ENCODE measurements around the gene AK2. TPM values are rescaled to one million over a fixed set of nuclear protein-coding genes. Genes with fewer than 3 reads are reported as not detected.

Gene AK2
- total RNA-seq, 1 donor from 2014 or later = 118 TPM

DNA sequence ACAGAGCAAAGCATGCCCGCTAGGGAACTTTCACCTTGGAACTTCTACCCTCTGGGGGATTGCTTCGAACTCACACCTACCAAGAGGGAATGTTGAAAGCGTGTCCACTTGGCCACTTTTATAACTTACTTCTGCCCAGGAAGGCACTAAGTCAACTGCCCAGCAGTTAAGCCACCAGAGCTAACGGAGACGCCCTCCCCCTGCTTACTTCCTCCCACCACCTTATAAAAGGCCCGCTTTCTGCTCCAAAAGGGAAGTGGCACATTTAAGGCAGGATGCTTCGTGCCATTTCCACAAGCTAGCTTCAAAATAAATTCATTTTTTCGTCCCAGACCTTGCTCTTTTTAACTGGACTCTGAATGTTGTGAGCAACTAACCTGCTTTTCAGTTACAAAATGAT lies 3.2 kb upstream of the AK2 start:
- Histone ChIP-seq H3K9me3 (no peaks in the 10 kb centered on the region), H3K4me1 (peaks cover 13% of the 10 kb centered on the region), H3K36me3 (no peaks in the 10 kb centered on the region), H3K27me3 (no peaks in the 10 kb centered on the region), H3K27ac (no peak overlapping the region), H3K4me3 (no peak overlapping the region)
- TF ChIP-seq, protein P1, sequence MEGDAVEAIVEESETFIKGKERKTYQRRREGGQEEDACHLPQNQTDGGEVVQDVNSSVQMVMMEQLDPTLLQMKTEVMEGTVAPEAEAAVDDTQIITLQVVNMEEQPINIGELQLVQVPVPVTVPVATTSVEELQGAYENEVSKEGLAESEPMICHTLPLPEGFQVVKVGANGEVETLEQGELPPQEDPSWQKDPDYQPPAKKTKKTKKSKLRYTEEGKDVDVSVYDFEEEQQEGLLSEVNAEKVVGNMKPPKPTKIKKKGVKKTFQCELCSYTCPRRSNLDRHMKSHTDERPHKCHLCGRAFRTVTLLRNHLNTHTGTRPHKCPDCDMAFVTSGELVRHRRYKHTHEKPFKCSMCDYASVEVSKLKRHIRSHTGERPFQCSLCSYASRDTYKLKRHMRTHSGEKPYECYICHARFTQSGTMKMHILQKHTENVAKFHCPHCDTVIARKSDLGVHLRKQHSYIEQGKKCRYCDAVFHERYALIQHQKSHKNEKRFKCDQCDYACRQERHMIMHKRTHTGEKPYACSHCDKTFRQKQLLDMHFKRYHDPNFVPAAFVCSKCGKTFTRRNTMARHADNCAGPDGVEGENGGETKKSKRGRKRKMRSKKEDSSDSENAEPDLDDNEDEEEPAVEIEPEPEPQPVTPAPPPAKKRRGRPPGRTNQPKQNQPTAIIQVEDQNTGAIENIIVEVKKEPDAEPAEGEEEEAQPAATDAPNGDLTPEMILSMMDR (IDR thresholded peaks at IDR 0.05) = no peak
- TF ChIP-seq POLR2A (IDR thresholded peaks at IDR 0.05) (no peak), POLR2AphosphoS5 (IDR thresholded peaks at IDR 0.05; ENCODE audit: insufficient read depth in 1 of 2, low read depth in 1 of 2) (no peak)
- DNase-seq (ENCODE audit: extremely low spot score in 2 of 2) = no peak
- intact Hi-C loops (cut with DNase I) = loop anchor here (10.0 kb wide), 1 partner anchor 105 kb away; no protein-coding TSS in a partner anchor

DNA sequence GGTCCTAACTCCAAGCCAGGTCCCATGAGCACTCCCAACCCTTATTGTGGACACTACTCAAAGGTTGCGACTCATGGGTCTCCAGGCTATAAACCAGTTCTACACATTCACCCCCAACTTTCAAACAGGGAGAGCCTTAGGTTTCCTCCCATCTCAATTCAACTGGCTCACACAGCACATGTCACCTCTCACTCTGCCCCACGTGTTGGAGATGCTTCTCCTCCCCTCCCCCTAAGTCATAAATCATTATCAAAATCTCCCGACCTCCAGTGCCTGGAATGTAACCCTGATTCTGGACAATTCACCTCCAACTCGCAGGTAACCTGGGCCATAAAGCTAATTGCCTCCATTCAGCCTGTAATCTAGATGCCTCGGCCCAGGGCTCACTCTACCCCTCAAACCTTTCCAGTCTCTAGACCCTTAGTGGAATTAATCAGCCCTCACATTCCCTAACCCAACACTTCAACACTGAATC lies 595 bp downstream of the AK2 start:
- Histone ChIP-seq H3K27ac (peak overlapping the region; percentile 81), H3K27me3 (no peaks in the 10 kb centered on the region), H3K9me3 (no peaks in the 10 kb centered on the region), H3K36me3 (no peaks in the 10 kb centered on the region), H3K4me3 (peak overlapping the region; percentile 95 to 98), H3K4me1 (peaks cover 46% of the 10 kb centered on the region)
- no peak for DNase-seq (ENCODE audit: extremely low spot score in 2 of 2)
- intact Hi-C loops (cut with DNase I) = no loop called here
- no peak for TF ChIP-seq POLR2A (IDR thresholded peaks at IDR 0.05)
- TF ChIP-seq POLR2AphosphoS5 (IDR thresholded peaks at IDR 0.05; ENCODE audit: insufficient read depth in 1 of 2, low read depth in 1 of 2) = no peak
- TF ChIP-seq, protein P1 (IDR thresholded peaks at IDR 0.05) = no peak

DNA sequence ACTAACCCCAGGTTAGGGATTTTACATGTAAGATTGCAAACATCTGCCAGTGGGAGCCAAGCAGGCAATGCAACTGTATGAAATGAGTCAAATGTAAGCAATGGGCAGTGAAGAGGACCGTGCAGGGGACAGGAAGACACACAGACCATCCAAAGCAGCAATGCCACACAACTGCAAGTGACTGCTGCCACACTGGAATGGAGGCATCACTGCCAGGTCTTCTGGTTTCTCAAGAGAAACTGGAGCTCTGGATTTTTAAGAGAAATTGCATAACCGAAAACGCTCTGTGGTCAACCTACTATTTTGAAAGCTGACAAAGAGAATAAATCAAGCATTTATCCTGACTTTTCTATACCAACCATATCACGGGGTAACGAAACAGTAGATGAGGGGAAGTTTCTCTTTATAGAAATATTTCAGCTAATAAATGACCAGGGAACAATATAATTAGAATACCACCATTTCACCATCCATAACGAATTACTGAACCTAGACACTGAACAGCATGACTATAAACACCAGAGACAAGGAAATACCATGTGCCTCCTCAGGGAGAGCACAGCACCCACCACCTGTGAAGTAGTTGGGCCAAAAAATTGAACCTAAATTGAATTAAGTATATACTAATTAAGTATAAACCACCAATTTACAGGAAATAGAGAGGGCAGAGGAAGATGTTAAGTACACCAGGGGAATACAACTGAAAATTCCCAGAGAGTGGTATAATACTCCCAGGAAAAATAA lies 4.4 kb downstream of the AK2 start:
- H3K4me1 ChIP-seq = peaks cover 61% of the 10 kb centered on the region
- H3K27ac ChIP-seq = no peak overlapping the region
- no peak for TF ChIP-seq POLR2A (IDR thresholded peaks at IDR 0.05)
- TF ChIP-seq, protein P1 (IDR thresholded peaks at IDR 0.05) = no peak
- no peak for TF ChIP-seq POLR2AphosphoS5 (IDR thresholded peaks at IDR 0.05; ENCODE audit: insufficient read depth in 1 of 2, low read depth in 1 of 2)
- H3K27me3 ChIP-seq = no peaks in the 10 kb centered on the region
- H3K36me3 ChIP-seq = peaks cover 0 to 5% of the 10 kb centered on the region in 2 donors
- no peak for DNase-seq (ENCODE audit: extremely low spot score in 2 of 2)
- intact Hi-C loops (cut with DNase I) = no loop called here
- no peak overlapping the region for H3K4me3 ChIP-seq
- no peaks in the 10 kb centered on the region for H3K9me3 ChIP-seq

DNA sequence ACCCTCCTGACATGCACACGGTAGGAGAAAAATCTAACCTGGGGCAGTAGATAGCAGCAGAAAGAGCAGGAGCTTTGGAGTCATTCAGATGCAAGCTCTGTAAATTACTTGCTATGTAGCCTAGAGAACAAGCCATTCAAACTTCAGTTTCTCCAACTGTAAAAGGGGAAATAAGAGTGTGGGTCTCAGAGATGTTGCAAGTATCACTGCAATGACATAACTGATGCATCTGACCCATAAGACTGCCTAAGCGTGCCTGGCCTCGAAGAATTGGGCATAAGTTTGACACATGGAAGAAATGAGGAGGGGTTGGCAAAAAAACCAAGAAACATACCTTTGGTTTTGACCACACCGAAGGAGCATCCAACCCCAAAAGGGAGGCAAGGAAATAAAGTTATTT lies 5.2 kb downstream of the AK2 start:
- no peak overlapping the region for H3K27ac ChIP-seq
- H3K4me3 ChIP-seq = no peak overlapping the region
- H3K36me3 ChIP-seq = peaks cover 0 to 5% of the 10 kb centered on the region in 2 donors
- no peaks in the 10 kb centered on the region for H3K9me3 ChIP-seq
- peaks cover 61% of the 10 kb centered on the region for H3K4me1 ChIP-seq
- H3K27me3 ChIP-seq = no peaks in the 10 kb centered on the region
- no peak for DNase-seq (ENCODE audit: extremely low spot score in 2 of 2)
- intact Hi-C loops (cut with DNase I) = no loop called here
- TF ChIP-seq POLR2AphosphoS5 (IDR thresholded peaks at IDR 0.05; ENCODE audit: insufficient read depth in 1 of 2, low read depth in 1 of 2) (no peak), POLR2A (IDR thresholded peaks at IDR 0.05) (no peak)
- TF ChIP-seq, protein P1 (IDR thresholded peaks at IDR 0.05) = no peak

DNA sequence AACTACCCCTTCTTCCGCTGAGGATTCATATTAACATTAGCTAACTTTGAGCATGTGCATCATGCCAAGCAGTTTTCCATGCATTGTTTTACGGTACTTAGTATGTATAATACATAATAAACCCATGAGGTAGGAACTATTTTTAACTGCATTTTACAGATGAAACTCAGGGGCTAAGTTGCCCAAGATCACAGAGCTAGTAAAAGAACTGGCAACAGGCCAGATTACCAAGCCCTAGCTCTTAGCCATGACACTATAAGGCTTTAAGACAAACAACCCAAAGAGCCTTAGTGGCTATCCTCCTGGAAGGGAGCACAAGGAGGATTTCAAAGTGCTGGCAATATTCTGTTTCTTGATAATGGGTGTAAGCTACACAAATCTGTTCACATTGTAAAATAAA lies 6.1 kb downstream of the AK2 start:
- no peak for TF ChIP-seq POLR2AphosphoS5 (IDR thresholded peaks at IDR 0.05; ENCODE audit: insufficient read depth in 1 of 2, low read depth in 1 of 2)
- TF ChIP-seq, protein P1 (IDR thresholded peaks at IDR 0.05) = no peak
- no peak for TF ChIP-seq POLR2A (IDR thresholded peaks at IDR 0.05)
- H3K9me3 ChIP-seq = no peaks in the 10 kb centered on the region
- peaks cover 53% of the 10 kb centered on the region for H3K4me1 ChIP-seq
- no peaks in the 10 kb centered on the region for H3K27me3 ChIP-seq
- no peak overlapping the region for H3K27ac ChIP-seq
- no peak overlapping the region for H3K4me3 ChIP-seq
- H3K36me3 ChIP-seq = peaks cover 0 to 5% of the 10 kb centered on the region in 2 donors
- DNase-seq (ENCODE audit: extremely low spot score in 2 of 2) = no peak
- intact Hi-C loops (cut with DNase I) = no loop called here
